GM21528 (cell line): ENCODE measurements around the gene RXFP3.

Experiments
- ATAC-seq: cut with Tn5 transposase; IDR thresholded peaks from one replicate; pipeline ENCODE4 v1.9.1; 2021; ENCODE audit warnings: mild to moderate bottlenecking, moderate library complexity; ENCODE audit not compliant: unreplicated experiment, low FRiP score

The RXFP3 gene

DNA sequence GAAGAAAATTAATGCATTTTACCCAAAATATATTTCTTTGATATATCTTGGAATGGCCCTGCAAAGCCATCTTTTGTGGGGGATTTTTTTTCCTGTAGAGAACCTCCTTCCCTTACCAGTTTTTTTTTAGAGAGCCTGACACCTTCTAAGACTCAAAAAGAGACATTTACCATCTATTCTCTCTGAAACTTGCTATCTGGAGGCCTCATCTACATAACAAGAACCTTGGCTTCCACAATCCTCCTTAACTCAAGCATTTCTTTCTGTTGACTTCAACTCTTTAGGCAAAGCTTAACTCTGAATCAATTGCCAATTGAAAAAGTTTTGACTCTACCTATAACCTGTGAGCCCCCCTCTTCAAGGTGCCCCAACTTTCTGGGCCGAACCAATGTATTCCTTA is 42.1 kb downstream of the RXFP3 start:
- no peak for ATAC-seq

DNA sequence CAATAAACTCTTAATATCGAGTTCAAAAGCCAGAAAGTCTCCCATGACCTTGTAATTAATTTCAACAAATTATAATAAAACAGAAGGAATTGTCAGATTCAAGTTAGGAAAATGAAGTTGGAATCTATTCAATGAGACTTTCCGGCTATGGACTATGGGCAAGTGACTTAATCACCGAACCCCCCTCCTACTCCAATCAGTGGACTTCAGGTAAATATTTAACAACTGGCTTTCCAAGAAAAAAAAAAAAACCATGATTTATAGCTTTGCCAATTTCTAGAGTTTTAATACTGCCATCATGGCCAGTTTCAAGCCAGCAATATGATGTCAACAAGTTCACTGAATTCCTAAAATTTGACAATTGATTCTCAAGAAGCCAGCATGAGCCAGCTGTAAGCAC is 43.8 kb downstream of the RXFP3 start:
- no peak for ATAC-seq

DNA sequence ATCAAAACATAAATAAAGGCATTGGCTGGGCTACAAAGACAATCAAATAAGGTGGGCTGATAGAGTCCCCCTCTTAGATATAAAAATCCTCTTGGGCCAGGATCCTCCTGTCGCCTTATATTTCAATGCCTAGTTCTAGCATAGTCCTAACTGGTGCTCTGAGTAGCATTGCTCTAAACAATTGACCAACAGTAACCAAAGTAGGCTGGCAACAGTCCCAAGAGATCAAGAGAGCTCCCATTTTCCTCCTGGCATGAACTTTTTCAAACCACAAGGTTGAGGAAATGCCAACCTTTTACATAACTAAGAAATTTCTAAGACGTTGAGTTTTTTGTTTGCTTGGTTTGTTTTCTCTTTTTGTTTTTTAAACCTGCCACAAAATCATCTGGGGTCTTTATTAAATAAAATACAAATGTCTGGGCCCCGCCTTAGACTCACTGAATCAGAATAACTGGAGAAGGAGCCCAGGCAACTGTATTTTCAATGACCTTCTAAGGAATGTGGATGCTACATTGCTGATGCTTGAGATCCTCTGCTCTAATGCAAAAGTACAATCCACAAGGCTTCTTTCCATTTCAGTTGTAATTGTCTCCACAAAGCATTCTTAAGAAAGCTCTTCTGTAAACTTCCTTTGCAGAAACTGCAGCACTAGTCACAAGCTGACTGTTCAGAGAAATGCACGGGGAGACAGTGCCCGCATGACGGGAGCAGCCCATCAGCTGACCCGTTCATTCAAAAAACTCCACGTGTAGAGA is 45.4 kb downstream of the RXFP3 start:
- ATAC-seq = no peak

DNA sequence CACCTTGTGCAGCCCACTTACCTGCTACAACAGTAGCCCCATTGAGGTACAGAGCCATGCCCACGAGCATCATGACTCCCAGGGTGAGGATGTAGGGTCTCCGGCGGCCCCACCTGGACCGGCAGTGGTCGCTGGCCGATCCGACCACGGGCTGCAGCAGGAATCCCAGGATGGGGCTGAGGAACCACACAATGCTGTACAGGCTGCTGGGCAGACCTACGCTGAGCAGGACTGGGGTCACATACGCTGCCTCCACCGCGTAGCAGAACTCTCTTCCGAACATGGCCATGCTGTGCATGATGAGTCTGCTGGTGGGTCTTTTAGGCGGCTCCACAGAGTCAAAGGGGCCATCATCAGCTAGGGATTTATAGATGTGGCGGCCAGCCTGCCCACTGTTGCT is 48.0 kb downstream of the RXFP3 start:
- ATAC-seq = no peak

DNA sequence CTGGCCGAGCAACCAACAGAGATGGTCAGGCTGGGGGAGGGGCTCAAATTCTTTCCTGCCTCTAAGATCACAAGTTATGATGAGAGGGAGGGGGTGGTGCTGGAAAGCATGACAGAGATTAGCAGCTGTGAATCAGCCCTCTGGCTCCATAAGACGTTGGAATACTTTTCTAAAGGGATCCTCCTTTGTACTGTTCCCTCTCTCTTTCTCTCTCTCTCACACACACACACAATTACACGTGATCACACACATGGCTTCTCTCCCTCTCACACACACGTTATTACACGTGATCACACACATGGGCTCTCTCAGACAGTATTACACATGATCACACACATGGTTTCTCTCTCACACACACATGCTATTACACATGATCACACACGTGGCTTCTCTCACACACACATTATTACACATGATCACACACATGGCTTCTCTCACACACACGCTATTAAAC is 48.5 kb downstream of the RXFP3 start, which contains the start of gene SLC45A2:
Gene SLC45A2, minus strand, starts transcription at position 23 of the 454 bp plus-strand sequence. CDS start 110 bp downstream, outside the sequence.
- no peak for ATAC-seq

DNA sequence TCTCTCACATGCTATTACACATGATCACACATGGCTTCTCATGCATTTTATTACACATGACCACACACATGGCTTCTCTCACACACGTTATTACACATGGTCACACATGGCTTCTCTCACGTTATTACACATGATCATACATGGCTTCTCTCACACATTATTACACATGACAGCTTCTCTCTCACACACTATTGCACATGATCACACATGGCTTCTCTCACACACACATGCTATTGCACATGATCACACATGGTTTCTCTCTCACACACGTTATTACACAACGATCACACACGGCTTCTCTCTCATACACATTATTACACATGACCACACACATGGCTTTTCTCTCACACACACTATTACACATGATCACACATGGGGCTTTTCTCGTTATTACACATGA is 49.3 kb downstream of the RXFP3 start:
- ATAC-seq = no peak
